ENCODE data around the gene ANKRD30B.
"Not testable (repeated sequence)": the region's sequence is repeated elsewhere in the genome, so short reads cannot be mapped to it uniquely, and the experiment has no call there.

Gene ANKRD30B

GRCh38 chr18:14784133-14784532, 36.2 kb downstream of the ANKRD30B start:
- in situ Hi-C loops (cut with HindIII; ENCODE audit: low pct_unique_long_range_greater_than_20kb, low sequenced_read_pairs) = no loop called here
- DNase-seq (ENCODE audit: low read depth in 1 of 2, low spot score in 1 of 2) = peak in 1 of 2 experiments; percentile 90
- TF ChIP-seq JUND (IDR thresholded peaks at IDR 0.05; ENCODE audit: low read depth) = peak; percentile 98

DNA sequence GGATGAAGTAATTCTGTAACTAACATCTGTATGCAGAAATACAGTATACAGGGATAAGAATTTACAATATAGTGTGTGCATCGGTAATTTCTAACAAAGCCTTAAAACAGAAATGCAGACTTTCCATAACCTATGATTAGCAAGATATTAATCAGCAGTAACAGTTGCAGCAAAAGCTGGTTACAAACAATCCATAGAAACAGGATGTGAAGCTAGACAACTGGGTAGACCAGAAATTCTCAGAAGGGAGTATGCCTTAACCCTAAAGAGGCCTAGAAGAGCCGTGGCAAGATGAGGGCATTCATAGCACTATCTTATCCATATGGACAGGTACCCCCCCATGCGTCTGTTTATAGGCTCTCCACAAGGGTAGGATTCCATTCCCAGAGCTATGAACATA, 48.9 kb downstream of the ANKRD30B start:
- in situ Hi-C loops (cut with HindIII; ENCODE audit: low pct_unique_long_range_greater_than_20kb, low sequenced_read_pairs) = not testable (repeated sequence)
- DNase-seq (ENCODE audit: low read depth in 1 of 2, low spot score in 1 of 2) = peak in 1 of 2 experiments; percentile 60

DNA sequence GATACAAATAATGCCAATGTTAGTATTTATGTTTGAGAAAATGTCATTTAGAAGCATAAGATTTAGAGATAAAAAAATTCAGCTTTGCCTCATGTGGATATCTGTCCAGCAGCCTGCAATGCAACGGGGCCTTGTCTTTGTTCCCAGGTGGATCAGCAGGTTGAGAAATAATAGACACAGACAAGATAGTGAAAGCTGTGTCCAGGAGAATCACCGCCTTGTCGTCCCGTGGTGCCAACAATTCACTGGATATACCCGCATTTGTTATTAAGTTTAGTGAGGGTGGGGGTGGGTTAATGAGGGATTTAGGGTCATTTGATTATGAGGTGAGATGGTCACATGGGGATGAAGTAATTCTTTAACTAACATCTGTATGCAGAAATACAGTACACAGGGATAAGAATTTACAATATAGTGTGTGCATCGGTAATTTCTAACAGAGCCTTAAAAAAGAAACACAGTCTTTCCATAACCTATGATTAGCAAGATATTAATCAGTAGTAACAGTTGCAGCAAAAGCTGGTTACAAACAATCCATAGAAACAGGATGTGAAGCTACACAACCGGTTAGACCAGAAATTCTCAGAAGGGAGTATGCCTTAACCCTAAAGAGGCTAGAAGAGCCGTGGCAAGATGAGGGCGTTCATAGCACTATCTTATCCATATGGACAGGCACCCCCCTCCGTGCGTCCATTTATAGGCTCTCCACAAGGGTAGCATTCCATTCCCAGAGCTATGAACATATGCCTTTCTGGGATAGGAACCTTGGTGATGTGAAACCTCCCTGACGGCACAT, 50.2 kb downstream of the ANKRD30B start:
- peak; percentile 39; the same call in 1 of the 2 replicates for TF ChIP-seq JUND (IDR thresholded peaks at IDR 0.05; ENCODE audit: low read depth)
- DNase-seq (ENCODE audit: low read depth in 1 of 2, low spot score in 1 of 2) = peak in 1 of 2 experiments; percentile 88
- in situ Hi-C loops (cut with HindIII; ENCODE audit: low pct_unique_long_range_greater_than_20kb, low sequenced_read_pairs) = not testable (repeated sequence)

DNA sequence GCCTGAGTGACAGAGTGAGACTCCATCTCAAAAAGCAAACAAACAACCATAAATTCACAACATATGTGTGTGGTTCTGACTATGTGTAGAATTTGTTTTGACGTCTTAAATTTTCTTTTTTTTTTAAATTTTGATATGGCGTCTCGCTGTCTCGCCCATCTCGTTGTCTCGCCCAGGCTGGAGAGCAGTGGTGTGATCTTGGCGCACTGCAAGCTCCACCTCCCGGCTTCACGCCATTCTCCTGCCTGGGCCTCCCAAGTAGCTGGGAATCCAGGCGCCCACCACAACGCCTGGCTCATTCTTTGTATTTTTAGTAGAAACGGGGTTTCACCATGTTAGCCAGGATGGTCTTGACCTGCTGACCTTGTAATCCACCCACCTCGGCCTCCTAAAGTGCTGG, 63.1 kb downstream of the ANKRD30B start:
- DNase-seq (ENCODE audit: low read depth in 1 of 2, low spot score in 1 of 2); in situ Hi-C loops (cut with HindIII; ENCODE audit: low pct_unique_long_range_greater_than_20kb, low sequenced_read_pairs): not testable (repeated sequence)

DNA sequence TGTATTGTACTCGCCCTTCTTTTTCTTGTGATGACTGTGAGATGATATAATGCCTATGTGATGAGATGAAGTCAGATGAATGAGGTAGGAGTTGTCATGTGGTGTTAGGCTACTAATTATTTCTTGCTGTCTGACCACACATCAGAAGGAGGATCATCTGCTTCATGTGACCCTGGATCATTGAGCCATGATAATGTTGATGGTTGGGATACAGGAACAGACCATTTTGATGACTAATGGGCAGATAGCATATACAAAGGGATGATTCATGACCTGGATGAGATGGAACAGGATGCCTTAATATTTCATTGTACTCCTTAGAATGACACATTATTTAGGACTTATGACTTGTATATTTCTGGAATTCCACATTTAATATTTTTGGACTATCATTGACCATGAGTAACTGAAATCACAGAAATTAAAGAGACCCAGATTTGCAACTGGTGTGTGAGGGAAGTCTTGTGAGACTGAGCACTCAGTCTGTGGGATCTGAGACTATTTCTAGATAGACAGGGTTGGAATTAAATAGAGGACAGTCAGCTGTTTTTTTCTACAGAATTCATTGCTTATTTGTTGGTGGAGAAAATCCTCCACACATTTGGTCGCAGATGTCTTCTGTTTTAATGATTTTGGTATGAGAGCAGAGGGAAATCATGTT, 79.1 kb downstream of the ANKRD30B start:
- DNase-seq (ENCODE audit: low read depth in 1 of 2, low spot score in 1 of 2); in situ Hi-C loops (cut with HindIII; ENCODE audit: low pct_unique_long_range_greater_than_20kb, low sequenced_read_pairs): not testable (repeated sequence)

- in situ Hi-C loops (cut with HindIII; ENCODE audit: low pct_unique_long_range_greater_than_20kb, low sequenced_read_pairs); DNase-seq (ENCODE audit: low read depth in 1 of 2, low spot score in 1 of 2): not testable (repeated sequence)
These were observed 93.6 kb downstream of the ANKRD30B start for GRCh38 chr18:14841607-14842006.

DNA sequence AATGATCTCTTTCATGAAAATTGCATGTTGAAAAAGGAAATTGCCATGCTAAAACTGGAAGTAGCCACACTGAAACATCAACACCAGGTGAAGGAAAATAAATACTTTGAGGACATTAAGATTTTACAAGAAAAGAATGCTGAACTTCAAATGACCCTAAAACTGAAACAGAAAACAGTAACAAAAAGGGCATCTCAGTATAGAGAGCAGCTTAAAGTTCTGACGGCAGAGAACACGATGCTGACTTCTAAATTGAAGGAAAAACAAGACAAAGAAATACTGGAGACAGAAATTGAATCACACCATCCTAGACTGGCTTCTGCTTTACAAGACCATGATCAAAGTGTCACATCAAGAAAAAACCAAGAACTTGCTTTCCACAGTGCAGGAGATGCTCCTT, 103.6 kb downstream of the ANKRD30B start:
- DNase-seq (ENCODE audit: low read depth in 1 of 2, low spot score in 1 of 2); in situ Hi-C loops (cut with HindIII; ENCODE audit: low pct_unique_long_range_greater_than_20kb, low sequenced_read_pairs): not testable (repeated sequence)

DNA sequence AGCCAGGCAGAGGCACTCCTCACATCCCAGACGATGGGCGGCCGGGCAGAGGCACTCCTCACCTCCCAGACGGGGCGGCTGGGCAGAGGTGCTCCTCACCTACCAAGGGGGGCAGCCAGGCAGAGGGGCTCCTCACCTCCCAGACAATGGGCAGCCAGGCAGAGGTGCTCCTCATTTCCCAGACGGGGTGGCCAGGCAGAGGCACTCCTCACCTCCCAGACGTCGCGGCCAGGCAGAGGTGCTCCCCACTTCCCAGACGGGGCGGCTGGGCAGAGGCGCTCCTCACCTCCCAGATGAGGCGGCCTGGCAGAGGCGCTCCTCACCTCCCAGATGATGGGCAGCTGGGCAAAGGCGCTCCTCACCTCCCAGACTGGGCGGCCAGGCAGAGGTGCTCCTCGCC, 107.7 kb downstream of the ANKRD30B start:
- in situ Hi-C loops (cut with HindIII; ENCODE audit: low pct_unique_long_range_greater_than_20kb, low sequenced_read_pairs); DNase-seq (ENCODE audit: low read depth in 1 of 2, low spot score in 1 of 2): not testable (repeated sequence)

DNA sequence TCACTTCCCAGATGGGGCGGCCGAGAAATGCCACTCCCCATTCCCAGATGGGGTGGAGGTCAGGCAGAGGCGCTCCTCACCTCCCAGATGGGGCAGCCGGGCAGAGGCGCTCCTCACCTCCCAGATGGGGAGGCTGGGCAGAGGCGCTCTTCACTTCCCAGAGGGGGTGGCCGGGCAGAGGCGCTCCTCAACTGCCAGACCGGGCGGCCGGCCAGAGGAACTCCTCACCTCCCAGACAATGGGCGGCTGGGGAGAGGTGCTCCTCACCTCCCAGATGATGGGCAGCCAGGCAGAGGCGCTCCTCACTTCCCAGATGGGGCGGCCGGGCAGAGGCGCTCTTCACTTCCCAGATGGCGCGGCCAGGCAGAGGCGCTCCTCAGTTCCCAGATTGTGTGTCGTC, 108.3 kb downstream of the ANKRD30B start:
- in situ Hi-C loops (cut with HindIII; ENCODE audit: low pct_unique_long_range_greater_than_20kb, low sequenced_read_pairs) = not testable (repeated sequence)

GRCh38 chr18:14858514-14858913, 110.5 kb downstream of the ANKRD30B start:
- DNase-seq (ENCODE audit: low read depth in 1 of 2, low spot score in 1 of 2); in situ Hi-C loops (cut with HindIII; ENCODE audit: low pct_unique_long_range_greater_than_20kb, low sequenced_read_pairs): not testable (repeated sequence)

More for the DNA sequence above, 108.3 kb downstream of the ANKRD30B start:
- not testable (repeated sequence) for DNase-seq (ENCODE audit: low read depth in 1 of 2, low spot score in 1 of 2)

DNA sequence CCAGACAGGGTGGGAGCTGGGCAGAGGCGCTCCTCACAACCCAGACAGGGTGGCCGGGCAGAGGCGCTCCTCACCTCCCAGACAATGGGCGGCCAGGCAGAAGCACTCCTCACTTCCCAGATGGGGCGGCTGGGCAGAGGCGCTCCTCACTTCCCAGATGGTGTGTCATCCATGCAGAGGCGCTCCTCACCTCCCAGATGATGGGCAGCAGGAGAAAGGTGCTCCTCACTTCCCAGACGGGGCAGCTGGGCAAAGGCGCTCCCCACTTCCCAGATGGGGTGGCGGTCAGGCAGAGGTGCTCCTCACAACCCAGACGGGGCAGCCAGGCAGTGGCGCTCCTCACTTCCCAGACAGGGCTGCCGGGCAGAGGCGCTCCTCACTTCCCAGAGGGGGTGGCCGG, 112.0 kb downstream of the ANKRD30B start:
- in situ Hi-C loops (cut with HindIII; ENCODE audit: low pct_unique_long_range_greater_than_20kb, low sequenced_read_pairs); DNase-seq (ENCODE audit: low read depth in 1 of 2, low spot score in 1 of 2): not testable (repeated sequence)

DNA sequence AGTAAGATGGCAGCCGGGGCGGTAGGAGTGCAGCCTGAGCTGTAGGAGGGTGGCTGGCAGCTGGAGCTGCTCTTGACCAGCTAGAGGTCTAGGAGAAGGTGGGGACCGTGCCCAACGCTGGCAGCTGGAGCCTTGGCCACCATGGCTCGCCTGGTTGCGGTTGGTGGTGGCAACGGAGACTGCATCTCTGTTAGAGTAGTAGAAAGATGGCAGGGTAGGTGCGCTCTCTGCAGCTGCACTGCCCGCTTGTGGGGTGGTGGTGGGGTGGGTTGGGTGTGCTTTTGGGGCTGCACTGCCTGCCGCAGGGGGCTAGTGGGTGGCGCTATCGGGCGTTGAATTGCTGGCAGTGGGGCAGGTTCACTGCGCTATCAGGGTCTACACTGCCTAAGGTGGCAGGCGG, 118.5 kb downstream of the ANKRD30B start:
- DNase-seq (ENCODE audit: low read depth in 1 of 2, low spot score in 1 of 2); in situ Hi-C loops (cut with HindIII; ENCODE audit: low pct_unique_long_range_greater_than_20kb, low sequenced_read_pairs): not testable (repeated sequence)

DNA sequence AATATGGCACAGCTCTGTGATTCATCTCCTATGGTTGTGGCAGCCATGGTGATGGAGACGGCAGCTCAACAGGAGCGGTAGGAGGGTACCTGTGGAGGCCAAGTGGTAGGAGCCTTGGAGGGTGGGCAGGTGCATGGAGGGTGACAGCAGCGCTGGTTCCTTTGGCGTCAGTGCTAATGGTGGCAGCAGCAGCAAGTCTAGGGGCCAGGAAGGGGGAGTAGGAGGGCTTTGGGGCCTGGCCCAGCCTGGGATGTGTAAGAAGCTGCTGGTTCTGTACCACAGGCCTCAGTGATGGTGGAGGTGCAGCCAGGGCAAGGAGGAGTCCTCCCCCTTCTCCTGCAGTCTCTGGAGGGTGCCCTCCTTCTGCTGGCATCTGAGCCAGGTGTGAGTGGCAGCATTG, 120.0 kb downstream of the ANKRD30B start:
- DNase-seq (ENCODE audit: low read depth in 1 of 2, low spot score in 1 of 2); in situ Hi-C loops (cut with HindIII; ENCODE audit: low pct_unique_long_range_greater_than_20kb, low sequenced_read_pairs): not testable (repeated sequence)

DNA sequence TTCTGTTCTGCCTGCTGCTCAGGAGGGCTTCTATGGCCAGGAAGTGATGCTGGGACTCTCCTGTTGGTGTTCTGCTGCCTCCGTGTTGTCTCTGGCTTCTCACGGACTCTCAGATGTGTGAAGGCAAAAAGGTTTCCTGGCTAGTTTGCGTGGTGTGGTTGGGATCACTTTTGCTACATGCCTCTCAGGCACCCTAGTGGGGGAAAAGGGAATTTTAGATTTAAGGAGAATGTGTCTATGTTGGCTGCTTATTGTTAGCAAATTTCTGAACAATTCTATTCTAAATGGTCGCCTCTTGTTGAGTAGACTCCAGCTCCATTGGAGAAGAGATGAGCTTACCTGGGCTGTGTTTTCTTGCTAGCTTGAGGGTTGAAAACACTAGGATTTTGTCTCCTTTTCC, 120.9 kb downstream of the ANKRD30B start:
- peak in 1 of 2 experiments; percentile 51 for DNase-seq (ENCODE audit: low read depth in 1 of 2, low spot score in 1 of 2)
- in situ Hi-C loops (cut with HindIII; ENCODE audit: low pct_unique_long_range_greater_than_20kb, low sequenced_read_pairs) = not testable (repeated sequence)

GRCh38 chr18:14878826-14879225, 130.9 kb downstream of the ANKRD30B start:
- DNase-seq (ENCODE audit: low read depth in 1 of 2, low spot score in 1 of 2); in situ Hi-C loops (cut with HindIII; ENCODE audit: low pct_unique_long_range_greater_than_20kb, low sequenced_read_pairs): not testable (repeated sequence)
